HEK293 (cell line): ENCODE data around the gene POU2AF1.

ENCODE experiments used
- TF ChIP-seq, protein P1 (sequence below): fragments of 450-650 bp; formaldehyde crosslinking; IDR thresholded peaks from 2 replicates; pipeline ENCODE4 v1.5.1; 2016; ENCODE audit warnings: missing biosample characterization, missing genetic modification characterization
- TF ChIP-seq, protein P2 (sequence below): fragments of 450-650 bp; formaldehyde crosslinking; IDR thresholded peaks from 2 replicates; pipeline ENCODE4 v1.5.1; 2016; ENCODE audit warnings: missing biosample characterization, missing genetic modification characterization

DNA sequence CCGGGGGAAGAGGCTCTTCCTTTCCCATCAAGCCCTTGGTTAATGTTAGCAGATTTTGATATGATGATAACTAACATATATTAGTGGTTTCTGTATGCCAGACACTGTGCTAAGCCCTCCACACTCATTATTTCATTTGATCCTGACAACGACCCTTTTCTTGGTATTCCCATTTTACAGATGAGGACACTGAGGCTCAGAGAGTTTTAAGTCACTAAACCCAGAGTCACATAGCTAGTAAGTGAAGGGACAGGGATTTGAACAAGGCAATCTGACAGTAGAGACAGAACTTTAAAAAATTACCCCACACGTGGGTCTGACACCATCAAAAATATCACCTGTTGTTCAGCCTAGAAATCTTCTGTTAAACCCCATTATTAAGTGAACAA, 22.4 kb downstream of the POU2AF1 start:
- TF ChIP-seq, protein P1, sequence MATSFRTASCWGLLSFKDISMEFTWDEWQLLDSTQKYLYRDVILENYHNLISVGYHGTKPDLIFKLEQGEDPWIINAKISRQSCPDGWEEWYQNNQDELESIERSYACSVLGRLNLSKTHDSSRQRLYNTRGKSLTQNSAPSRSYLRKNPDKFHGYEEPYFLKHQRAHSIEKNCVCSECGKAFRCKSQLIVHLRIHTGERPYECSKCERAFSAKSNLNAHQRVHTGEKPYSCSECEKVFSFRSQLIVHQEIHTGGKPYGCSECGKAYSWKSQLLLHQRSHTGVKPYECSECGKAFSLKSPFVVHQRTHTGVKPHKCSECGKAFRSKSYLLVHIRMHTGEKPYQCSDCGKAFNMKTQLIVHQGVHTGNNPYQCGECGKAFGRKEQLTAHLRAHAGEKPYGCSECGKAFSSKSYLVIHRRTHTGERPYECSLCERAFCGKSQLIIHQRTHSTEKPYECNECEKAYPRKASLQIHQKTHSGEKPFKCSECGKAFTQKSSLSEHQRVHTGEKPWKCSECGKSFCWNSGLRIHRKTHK (tag by site-specific recombination), result no peak
- TF ChIP-seq, protein P2, sequence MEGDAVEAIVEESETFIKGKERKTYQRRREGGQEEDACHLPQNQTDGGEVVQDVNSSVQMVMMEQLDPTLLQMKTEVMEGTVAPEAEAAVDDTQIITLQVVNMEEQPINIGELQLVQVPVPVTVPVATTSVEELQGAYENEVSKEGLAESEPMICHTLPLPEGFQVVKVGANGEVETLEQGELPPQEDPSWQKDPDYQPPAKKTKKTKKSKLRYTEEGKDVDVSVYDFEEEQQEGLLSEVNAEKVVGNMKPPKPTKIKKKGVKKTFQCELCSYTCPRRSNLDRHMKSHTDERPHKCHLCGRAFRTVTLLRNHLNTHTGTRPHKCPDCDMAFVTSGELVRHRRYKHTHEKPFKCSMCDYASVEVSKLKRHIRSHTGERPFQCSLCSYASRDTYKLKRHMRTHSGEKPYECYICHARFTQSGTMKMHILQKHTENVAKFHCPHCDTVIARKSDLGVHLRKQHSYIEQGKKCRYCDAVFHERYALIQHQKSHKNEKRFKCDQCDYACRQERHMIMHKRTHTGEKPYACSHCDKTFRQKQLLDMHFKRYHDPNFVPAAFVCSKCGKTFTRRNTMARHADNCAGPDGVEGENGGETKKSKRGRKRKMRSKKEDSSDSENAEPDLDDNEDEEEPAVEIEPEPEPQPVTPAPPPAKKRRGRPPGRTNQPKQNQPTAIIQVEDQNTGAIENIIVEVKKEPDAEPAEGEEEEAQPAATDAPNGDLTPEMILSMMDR (tag by site-specific recombination), result no peak
